Neural progenitor cell (in vitro differentiated cells): Measurements from ENCODE around the gene GPD2. TPM values are rescaled to one million over a fixed set of nuclear protein-coding genes. Genes with fewer than 3 reads are reported as not detected.

ENCODE experiments used
- DNase-seq: peaks from one replicate; pipeline ENCODE4 v3.0.0-alpha.2; 2016; ENCODE audit warnings: low spot score
- H2AFZ ChIP-seq: fragments of 200-600 bp; sonication (generic); replicated peaks from 2 replicates; pipeline ENCODE4 v1.6.1; 2016; ENCODE audit warnings: antibody characterized with exemption
- H3F3A ChIP-seq: fragments of 200-600 bp; sonication (generic); 2 replicates; pipeline ENCODE4 v1.6.1; 2016; ENCODE audit warnings: antibody characterized with exemption, low read depth
- H3K27ac ChIP-seq: fragments of 200-600 bp; sonication (generic); 2 replicates; pipeline ENCODE4 v1.5.1; 2016; ENCODE audit warnings: mild to moderate bottlenecking
- H3K27me3 ChIP-seq: fragments of 200-600 bp; sonication (generic); 2 replicates; pipeline ENCODE4 v1.6.1; 2016; ENCODE audit warnings: mild to moderate bottlenecking, moderate library complexity
- H3K36me3 ChIP-seq: fragments of 200-600 bp; sonication (generic); 2 replicates; pipeline ENCODE4 v1.5.1; 2016
- H3K4me1 ChIP-seq: fragments of 200-600 bp; sonication (generic); 2 replicates; pipeline ENCODE4 v1.6.1; 2016; ENCODE audit warnings: mixed run types
- H3K4me2 ChIP-seq: fragments of 200-600 bp; sonication (generic); 2 replicates; pipeline ENCODE4 v1.6.1; 2016
- H3K4me3 ChIP-seq: fragments of 200-600 bp; sonication (generic); 2 replicates; pipeline ENCODE4 v1.5.1; 2016
- H3K79me2 ChIP-seq: fragments of 200-600 bp; sonication (generic); 2 replicates; pipeline ENCODE4 v1.6.1; 2016; ENCODE audit warnings: low read depth
- H3K9ac ChIP-seq: fragments of 200-600 bp; sonication (generic); 2 replicates; pipeline ENCODE4 v1.6.1; 2016
- H3K9me3 ChIP-seq: fragments of 200-600 bp; sonication (generic); 2 replicates; pipeline ENCODE4 v1.5.1; 2016; ENCODE audit warnings: low read depth
- H4K20me1 ChIP-seq: fragments of 200-600 bp; sonication (generic); 2 replicates; pipeline ENCODE4 v1.6.1; 2016; ENCODE audit warnings: low read depth
- H3K27ac Mint-ChIP-seq: 3 replicates; pipeline ENCODE4 v1.8.0; 2021; ENCODE audit warnings: mixed read lengths
- H3K27me3 Mint-ChIP-seq: 2 replicates; pipeline ENCODE4 v1.8.0; 2022; ENCODE audit warnings: low read depth, mild to moderate bottlenecking, inconsistent platforms, moderate library complexity, mixed read lengths; ENCODE audit not compliant: insufficient read depth
- H3K36me3 Mint-ChIP-seq: 3 replicates; pipeline ENCODE4 v1.8.0; 2021; ENCODE audit warnings: mixed read lengths
- H3K4me1 Mint-ChIP-seq: 3 replicates; pipeline ENCODE4 v1.8.0; 2021; ENCODE audit warnings: mixed read lengths
- H3K4me3 Mint-ChIP-seq: 3 replicates; pipeline ENCODE4 v1.8.0; 2021; ENCODE audit warnings: mild to moderate bottlenecking, moderate library complexity, mixed read lengths
- H3K9me3 Mint-ChIP-seq: 3 replicates; pipeline ENCODE4 v1.8.0; 2020; ENCODE audit warnings: mixed read lengths
- CTCF ChIP-seq: fragments of 200-600 bp; sonication (generic); IDR thresholded peaks from 2 replicates; pipeline ENCODE4 v1.5.1; 2017; ENCODE audit warnings: antibody characterized with exemption, mild to moderate bottlenecking
- EZH2 ChIP-seq: fragments of 200-600 bp; sonication (generic); IDR thresholded peaks from 2 replicates; pipeline ENCODE4 v1.6.1; 2017; ENCODE audit warnings: antibody characterized with exemption, mild to moderate bottlenecking, moderate library complexity
- EZH2phosphoT487 ChIP-seq: fragments of 200-600 bp; sonication (generic); IDR thresholded peaks from 2 replicates; pipeline ENCODE4 v1.6.1; 2017; ENCODE audit warnings: antibody characterized with exemption
- total RNA-seq: library from RNA; depleted of rRNA; stranded (reverse); fragments of >200 nt; gene quantifications from 2 replicates; pipeline ENCODE4 v1.2.3, GENCODE V29; 2015; ENCODE audit warnings: low replicate concordance

GPD2 gene
- total RNA-seq, 1 donor from 2014 or later: 176 TPM

- Histone ChIP-seq H3K4me1 (peaks cover 28% of the 10 kb centered on the region), H3F3A (peaks cover 23% of the 10 kb centered on the region), H3K4me3 (peak overlapping the region; percentile 50), H3K27ac (peak overlapping the region; percentile 93), H3K9ac (peak overlapping the region; percentile 50), H3K36me3 (no peaks in the 10 kb centered on the region), H3K9me3 (no peaks in the 10 kb centered on the region), H3K79me2 (peaks cover 34% of the 10 kb centered on the region), H2AFZ (peak overlapping the region; percentile 75), H3K27me3 (no peaks in the 10 kb centered on the region), H3K4me2 (peak overlapping the region; percentile 87), H4K20me1 (no peaks in the 10 kb centered on the region)
- no peak for DNase-seq
- peaks cover 6% of the 10 kb centered on the region for H3K36me3 Mint-ChIP-seq
- H3K4me3 Mint-ChIP-seq: peak overlapping the region; percentile 89
- H3K27ac Mint-ChIP-seq: no peak overlapping the region
- peaks cover 3% of the 10 kb centered on the region for H3K9me3 Mint-ChIP-seq
- peaks cover 18% of the 10 kb centered on the region for H3K4me1 Mint-ChIP-seq
- no peak for TF ChIP-seq CTCF
- no peak for TF ChIP-seq EZH2phosphoT487
- TF ChIP-seq EZH2: no peak
- peaks cover 8% of the 10 kb centered on the region for H3K27me3 Mint-ChIP-seq
Observed at GRCh38 chr2:156435396-156435717, 822 bp upstream of the GPD2 start.

- H3K36me3 Mint-ChIP-seq: peaks cover 9% of the 10 kb centered on the region
- Histone ChIP-seq H3K4me2 (peak overlapping the region; percentile 87), H3K9me3 (no peaks in the 10 kb centered on the region), H2AFZ (peak overlapping the region; percentile 75), H3F3A (peaks cover 23% of the 10 kb centered on the region), H3K9ac (peak overlapping the region; percentile 21), H3K79me2 (peaks cover 39% of the 10 kb centered on the region), H3K36me3 (no peaks in the 10 kb centered on the region), H3K27ac (peak overlapping the region; percentile 93), H3K4me1 (peaks cover 28% of the 10 kb centered on the region), H3K4me3 (peak overlapping the region; percentile 50), H3K27me3 (no peaks in the 10 kb centered on the region), H4K20me1 (no peaks in the 10 kb centered on the region)
- H3K4me3 Mint-ChIP-seq: peak overlapping the region; percentile 89
- peaks cover 18% of the 10 kb centered on the region for H3K4me1 Mint-ChIP-seq
- peak; percentile 33 for DNase-seq
- H3K27ac Mint-ChIP-seq: peak overlapping the region; percentile 97
- H3K27me3 Mint-ChIP-seq: peaks cover 8% of the 10 kb centered on the region
- TF ChIP-seq EZH2phosphoT487 (no peak), EZH2 (no peak), CTCF (no peak)
- H3K9me3 Mint-ChIP-seq: peaks cover 3% of the 10 kb centered on the region
Observed at GRCh38 chr2:156436497-156437085, 412 bp downstream of the GPD2 start.

- Mint-ChIP-seq H3K9me3 (peaks cover 3% of the 10 kb centered on the region), H3K27me3 (peaks cover 8% of the 10 kb centered on the region), H3K36me3 (peaks cover 10% of the 10 kb centered on the region), H3K4me1 (peaks cover 18% of the 10 kb centered on the region), H3K27ac (no peak overlapping the region), H3K4me3 (peak overlapping the region; percentile 89)
- Histone ChIP-seq H3K4me3 (peak overlapping the region; percentile 50), H3F3A (peaks cover 23% of the 10 kb centered on the region), H3K4me1 (peaks cover 28% of the 10 kb centered on the region), H3K27me3 (no peaks in the 10 kb centered on the region), H4K20me1 (no peaks in the 10 kb centered on the region), H3K79me2 (peaks cover 44% of the 10 kb centered on the region), H3K27ac (no peak overlapping the region), H3K9me3 (no peaks in the 10 kb centered on the region), H3K36me3 (no peaks in the 10 kb centered on the region), H3K9ac (no peak overlapping the region), H3K4me2 (peak overlapping the region; percentile 87), H2AFZ (no peak overlapping the region)
- no peak for TF ChIP-seq EZH2phosphoT487
- TF ChIP-seq EZH2: no peak
- no peak for TF ChIP-seq CTCF
- peak; percentile 5 for DNase-seq
Observed at GRCh38 chr2:156437272-156437930, 1.2 kb downstream of the GPD2 start.
